Spleen (tissue), 11 donors: ENCODE data around the gene TPRX1. TPM values are rescaled to one million over a fixed set of nuclear protein-coding genes. Genes with fewer than 3 reads are reported as not detected.

Experiments used
- DNase-seq: peaks from one replicate; pipeline ENCODE4 v3.0.0-alpha.2; 2020
- H3K27ac ChIP-seq, 8 donors: fragments of 200-600 bp; sonication (generic) in 7 of 8; 1 replicate in 4 of 8; 2 replicates in 4 of 8; pipeline versions ENCODE4 v1.5.0 to v1.8.0; 2016 to 2021; ENCODE audit warnings: inconsistent platforms in 4 of 8, mild to moderate bottlenecking in 4 of 8, moderate library complexity in 1 of 8
- H3K27me3 ChIP-seq, 7 donors: fragments of 200-600 bp; sonication (generic) in 6 of 7; replicated peaks in 1 of 7; 1 replicate in 4 of 7; 2 replicates in 3 of 7; pipeline versions ENCODE4 v1.5.0 to v1.8.0; 2016 to 2021; ENCODE audit warnings: inconsistent platforms in 3 of 7, mild to moderate bottlenecking in 1 of 7
- H3K36me3 ChIP-seq, 6 donors: fragments of 200-600 bp; sonication (generic) in 5 of 6; 1 replicate in 4 of 6; 2 replicates in 2 of 6; pipeline versions ENCODE4 v1.5.0 to v1.8.0; 2016 to 2021; ENCODE audit warnings: inconsistent platforms in 2 of 6
- H3K4me1 ChIP-seq, 6 donors: fragments of 200-600 bp; sonication (generic) in 5 of 6; 1 replicate in 3 of 6; 2 replicates in 3 of 6; pipeline versions ENCODE4 v1.5.0 to v1.8.0; 2016 to 2021; ENCODE audit warnings: inconsistent platforms in 3 of 6
- H3K4me3 ChIP-seq, 8 donors: fragments of 200-600 bp; sonication (generic) in 7 of 8; 1 replicate in 4 of 8; 2 replicates in 4 of 8; pipeline versions ENCODE4 v1.5.0 to v1.8.0; 2016 to 2021; ENCODE audit warnings: inconsistent platforms in 4 of 8, mild to moderate bottlenecking in 4 of 8, moderate library complexity in 2 of 8
- H3K9me3 ChIP-seq, 8 donors: fragments of 200-600 bp; sonication (generic) in 7 of 8; 1 replicate in 4 of 8; 2 replicates in 4 of 8; pipeline versions ENCODE4 v1.5.0 to v1.8.0; 2016 to 2021; ENCODE audit warnings: inconsistent platforms in 4 of 8
- POLR2A ChIP-seq, 3 donors: fragments of 450-650 bp; IDR thresholded peaks; one replicate each; pipeline ENCODE4 v1.5.1; 2017; ENCODE audit warnings: antibody characterized with exemption in 3 of 3, mild to moderate bottlenecking in 1 of 3
- POLR2AphosphoS5 ChIP-seq, 3 donors: sonication (generic); formaldehyde crosslinking; IDR thresholded peaks; one replicate each; pipeline ENCODE4 v1.5.1; 2017; ENCODE audit warnings: antibody characterized with exemption in 3 of 3
- WGBS, 5 donors: extraction: QIAGEN DNeasy Blood & Tissue Kit in 3 of 5; methylation state at CpG; one replicate each; pipeline versions ENCODE4 v1.1.5 to v1.1.7; 2013 to 2018; 5-methylcytosine and 5-hydroxymethylcytosine counted together
- intact Hi-C: fragments of 100-400 bp; cut with DNase I; formaldehyde crosslinking; loops from one replicate; pipeline ENCODE4 v1.15.0; 2023; ENCODE audit warnings: low total_unique reads
- polyA plus RNA-seq, 3 donors: library from polyadenylated mRNA; stranded (reverse); fragments of 200-250 nt; gene quantifications; one replicate each; pipeline ENCODE4 v1.2.1, GENCODE V29; 2013
- total RNA-seq, 7 donors: library from RNA; depleted of rRNA in 3 of 7; stranded (reverse); fragments of >200 nt in 3 of 7; fragmentation: NEBNext Ultra II Directional in 4 of 7; extraction: Animal tissue kit (Norgen Biotek cat#: 25700) in 4 of 7; gene quantifications; one replicate each; pipeline versions ENCODE4 v1.1.0 to v1.2.1, GENCODE V29; 2016 to 2021
- TF ChIP-seq, protein P1 (sequence below), 11 experiments: fragments of 200-600 bp in 7 of 11; fragments of 450-650 bp in 4 of 11; sonication (generic) in 4 of 11; IDR thresholded peaks in 8 of 11; conservative IDR thresholded peaks in 3 of 11; 1 replicate in 7 of 11; 2 replicates in 4 of 11; pipeline versions ENCODE4 v1.4.0 to v1.8.0; 2016 to 2021; ENCODE audit warnings: antibody characterized with exemption in 11 of 11, inconsistent platforms in 4 of 11, mild to moderate bottlenecking in 1 of 11
- donor health status: healthy with polysubstance abuse.
- donor health status: DM: no; HTN: no; CAD: no; lungs with moderate emphysema.
- donor health status: DM: no; HTN: no; CAD: no.
- donor health status: Bipolar disorder and iron deficiency.
- donor health status: healthy.
- donor health status: DM: no; HTN: no; CAD: no.
- donor health status: DM: yes; HTN: yes; CAD: no.

TPRX1 gene
- total and polyA plus RNA-seq, 10 donors: not detected

- 67 to 95% (median 88%) methylated on average over 4 of the region's 4 CpGs for WGBS, 5 donors
- Histone ChIP-seq H3K4me1 (no peaks in the 10 kb centered on the region), H3K9me3 (no peaks in the 10 kb centered on the region), H3K27me3 (peaks cover 0 to 38% (median 0%) of the 10 kb centered on the region in 7 donors), H3K27ac (no peak overlapping the region), H3K4me3 (no peak overlapping the region), H3K36me3 (no peaks in the 10 kb centered on the region)
- TF ChIP-seq POLR2A (IDR thresholded peaks at IDR 0.05): no peak
- TF ChIP-seq POLR2AphosphoS5 (IDR thresholded peaks at IDR 0.05): no peak
- TF ChIP-seq, protein P1, sequence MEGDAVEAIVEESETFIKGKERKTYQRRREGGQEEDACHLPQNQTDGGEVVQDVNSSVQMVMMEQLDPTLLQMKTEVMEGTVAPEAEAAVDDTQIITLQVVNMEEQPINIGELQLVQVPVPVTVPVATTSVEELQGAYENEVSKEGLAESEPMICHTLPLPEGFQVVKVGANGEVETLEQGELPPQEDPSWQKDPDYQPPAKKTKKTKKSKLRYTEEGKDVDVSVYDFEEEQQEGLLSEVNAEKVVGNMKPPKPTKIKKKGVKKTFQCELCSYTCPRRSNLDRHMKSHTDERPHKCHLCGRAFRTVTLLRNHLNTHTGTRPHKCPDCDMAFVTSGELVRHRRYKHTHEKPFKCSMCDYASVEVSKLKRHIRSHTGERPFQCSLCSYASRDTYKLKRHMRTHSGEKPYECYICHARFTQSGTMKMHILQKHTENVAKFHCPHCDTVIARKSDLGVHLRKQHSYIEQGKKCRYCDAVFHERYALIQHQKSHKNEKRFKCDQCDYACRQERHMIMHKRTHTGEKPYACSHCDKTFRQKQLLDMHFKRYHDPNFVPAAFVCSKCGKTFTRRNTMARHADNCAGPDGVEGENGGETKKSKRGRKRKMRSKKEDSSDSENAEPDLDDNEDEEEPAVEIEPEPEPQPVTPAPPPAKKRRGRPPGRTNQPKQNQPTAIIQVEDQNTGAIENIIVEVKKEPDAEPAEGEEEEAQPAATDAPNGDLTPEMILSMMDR (IDR thresholded peaks at IDR 0.05 in 8 of 11, conservative IDR thresholded peaks at IDR 0.05 in 3 of 11): no peak
- intact Hi-C loops: no loop called here
- no peak for DNase-seq
Observed at GRCh38 chr19:47832723-47833122, 28.4 kb upstream of the TPRX1 start.

GRCh38 chr19:47826800-47827199, 22.4 kb upstream of the TPRX1 start:
- no peak for DNase-seq
- TF ChIP-seq, protein P1 (IDR thresholded peaks at IDR 0.05 in 8 of 11, conservative IDR thresholded peaks at IDR 0.05 in 3 of 11): no peak
- no peak for TF ChIP-seq POLR2A (IDR thresholded peaks at IDR 0.05)
- TF ChIP-seq POLR2AphosphoS5 (IDR thresholded peaks at IDR 0.05): no peak
- Histone ChIP-seq H3K27me3 (peaks cover 0 to 33% (median 0%) of the 10 kb centered on the region in 7 donors), H3K27ac (no peak overlapping the region), H3K4me3 (no peak overlapping the region), H3K4me1 (no peaks in the 10 kb centered on the region), H3K9me3 (peaks cover 0 to 8% (median 3%) of the 10 kb centered on the region in 8 donors), H3K36me3 (no peaks in the 10 kb centered on the region)
- WGBS, 5 donors: 72 to 90% (median 74%) methylated on average over 6 of the region's 6 CpGs
- intact Hi-C loops: no loop called here

- no peak for DNase-seq
- Histone ChIP-seq H3K9me3 (peaks cover 0 to 8% (median 3%) of the 10 kb centered on the region in 8 donors), H3K4me3 (no peak overlapping the region), H3K4me1 (no peaks in the 10 kb centered on the region), H3K36me3 (no peaks in the 10 kb centered on the region), H3K27me3 (peaks cover 0 to 42% (median 9%) of the 10 kb centered on the region in 7 donors), H3K27ac (no peak overlapping the region)
- intact Hi-C loops: no loop called here
- no peak for TF ChIP-seq POLR2AphosphoS5 (IDR thresholded peaks at IDR 0.05)
- no peak for TF ChIP-seq POLR2A (IDR thresholded peaks at IDR 0.05)
- TF ChIP-seq, protein P1 (IDR thresholded peaks at IDR 0.05 in 8 of 11, conservative IDR thresholded peaks at IDR 0.05 in 3 of 11): no peak
- WGBS, 5 donors: 69 to 84% (median 83%) methylated on average over 6 of the region's 6 CpGs
Observed at GRCh38 chr19:47824396-47824795, 20.0 kb upstream of the TPRX1 start.

DNA sequence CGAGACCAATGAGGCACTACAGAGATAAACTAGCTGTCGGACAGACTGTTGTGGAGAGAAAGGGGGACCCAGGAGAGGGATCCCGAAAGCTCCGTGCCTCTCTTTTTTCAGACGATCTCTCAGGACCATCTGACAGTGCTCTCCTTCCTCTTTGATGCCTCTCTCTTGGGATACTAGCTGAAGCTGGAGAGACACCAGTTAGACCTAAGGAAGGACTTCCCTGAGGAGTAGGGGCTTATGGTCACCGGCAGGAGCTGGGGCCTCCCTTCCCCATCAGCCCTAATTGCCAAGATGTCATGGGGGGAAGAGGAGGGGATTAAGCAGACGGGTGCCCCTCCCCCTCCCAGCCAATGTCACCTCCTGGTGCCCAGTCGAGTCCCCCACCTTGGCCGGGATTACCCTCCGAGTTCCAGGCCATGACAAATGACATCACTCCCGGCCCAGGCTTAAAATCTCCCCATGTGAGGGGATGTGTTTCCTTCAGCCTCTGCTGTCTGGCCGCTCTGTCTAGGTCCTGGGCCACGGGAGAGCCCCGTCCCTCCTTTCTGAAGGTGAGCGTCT, 17.2 kb upstream of the TPRX1 start, which contains the start of gene CRX:
Gene CRX (plus strand): TSS at position 478 of the 561 bp plus-strand sequence. CDS start 12,507 bp downstream, outside the sequence.
- TF ChIP-seq, protein P1 (IDR thresholded peaks at IDR 0.05 in 8 of 11, conservative IDR thresholded peaks at IDR 0.05 in 3 of 11): no peak
- no peak for TF ChIP-seq POLR2A (IDR thresholded peaks at IDR 0.05)
- no peak for TF ChIP-seq POLR2AphosphoS5 (IDR thresholded peaks at IDR 0.05)
- 45 to 49% (median 46%) methylated on average over 14 to 15 of the region's 15 CpGs for WGBS, 5 donors
- no peaks in the 10 kb centered on the region for H3K36me3 ChIP-seq
- no peak within 1 kb of the TSS for H3K27ac ChIP-seq
- intact Hi-C loops: no loop called here
- H3K27me3 ChIP-seq: peaks cover 0 to 62% (median 12%) of the 10 kb centered on the region in 7 donors
- no peak within 1 kb of the TSS for H3K4me3 ChIP-seq
- H3K4me1 ChIP-seq: no peaks in the 10 kb centered on the region
- no peak for DNase-seq
- peaks cover 0 to 3% (median 0%) of the 10 kb centered on the region in 8 donors for H3K9me3 ChIP-seq
